ENCODE measurements around the gene ZNFX1.

Gene ZNFX1

GRCh38 chr20:49278818-49279676 lies 1.2 kb upstream of the ZNFX1 start:
- DNase-seq (ENCODE audit: low read depth), result no peak

GRCh38 chr20:49277786-49278035 lies 146 bp downstream of the ZNFX1 start:
- no peak for DNase-seq (ENCODE audit: low read depth)

DNA sequence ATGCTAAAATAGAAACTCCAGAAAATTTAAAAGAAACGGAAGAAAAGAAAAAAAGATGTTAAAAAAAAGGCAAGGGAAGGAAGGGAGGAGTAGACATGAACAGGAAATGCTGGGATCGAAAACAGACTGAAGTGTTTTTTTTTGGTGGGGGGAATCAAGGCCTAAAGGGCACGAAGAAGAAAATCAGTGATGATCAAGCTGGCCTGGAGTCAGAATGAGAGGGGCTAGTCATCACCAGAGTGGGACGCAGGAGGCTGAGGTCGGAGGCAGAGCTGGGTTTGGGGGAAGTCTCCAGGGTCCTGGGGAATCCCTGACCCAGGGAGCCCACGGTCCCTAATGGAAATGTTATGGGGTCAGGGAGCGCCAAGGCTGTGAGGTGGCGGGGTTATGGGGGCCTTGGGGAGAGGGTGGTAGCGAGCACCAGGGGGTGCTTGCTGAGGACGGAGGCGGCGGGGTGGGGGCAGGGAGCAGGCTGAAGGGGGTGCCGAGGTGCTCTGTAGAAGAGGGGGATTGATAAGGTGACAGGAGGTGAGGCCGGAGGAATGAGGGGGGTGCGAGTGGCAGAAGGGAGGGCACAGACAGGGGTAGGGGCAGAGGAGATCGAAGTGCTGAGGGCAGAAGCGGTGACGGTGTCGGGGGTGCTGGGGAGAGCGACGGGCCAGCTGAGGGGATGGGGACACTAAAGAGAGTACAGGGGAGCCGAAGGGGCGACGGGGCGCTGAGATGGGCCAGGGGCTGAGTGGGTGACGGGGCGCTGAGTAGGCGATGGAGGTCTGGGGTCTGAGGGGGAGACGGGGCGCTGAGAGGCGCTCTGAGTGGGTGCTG lies 684 bp downstream of the ZNFX1 start:
- no peak for DNase-seq (ENCODE audit: low read depth)

- DNase-seq (ENCODE audit: low read depth), result peak; percentile 19
Measured at GRCh38 chr20:49276161-49276960, 1.5 kb downstream of the ZNFX1 start.

DNA sequence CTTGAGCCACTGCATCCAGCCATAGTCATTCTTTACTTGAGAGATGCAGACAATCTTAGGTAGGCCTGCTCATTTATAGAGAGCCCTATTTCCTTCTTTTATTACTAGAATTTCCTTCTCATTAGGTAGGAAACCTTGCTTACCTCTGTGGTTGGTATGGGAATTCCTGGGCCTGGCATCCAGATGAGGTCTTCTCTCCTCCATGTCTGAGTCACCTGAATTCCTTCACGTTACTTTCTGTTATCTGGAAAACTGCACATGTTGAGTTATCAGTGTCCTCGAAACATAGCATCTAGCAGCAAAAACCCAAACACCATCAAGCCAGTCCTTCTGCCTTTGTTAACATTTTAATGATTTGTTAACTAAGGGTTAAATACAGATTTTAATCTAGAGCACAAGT lies 2.2 kb downstream of the ZNFX1 start:
- DNase-seq (ENCODE audit: low read depth), result no peak

GRCh38 chr20:49275216-49275615 lies 2.6 kb downstream of the ZNFX1 start:
- DNase-seq (ENCODE audit: low read depth), result no peak

- no peak for DNase-seq (ENCODE audit: low read depth)
Measured at GRCh38 chr20:49273696-49274277, 4.1 kb downstream of the ZNFX1 start.

- no peak for DNase-seq (ENCODE audit: low read depth)
Measured at GRCh38 chr20:49272654-49273053, 5.2 kb downstream of the ZNFX1 start.

GRCh38 chr20:49270736-49271135 lies 7.1 kb downstream of the ZNFX1 start:
- DNase-seq (ENCODE audit: low read depth), result no peak

- DNase-seq (ENCODE audit: low read depth), result no peak
Measured at GRCh38 chr20:49270177-49270576, 7.7 kb downstream of the ZNFX1 start.

- DNase-seq (ENCODE audit: low read depth), result no peak
Measured at GRCh38 chr20:49268600-49269365, 9.1 kb downstream of the ZNFX1 start.

- DNase-seq (ENCODE audit: low read depth), result no peak
Measured at GRCh38 chr20:49267327-49267726, 10.5 kb downstream of the ZNFX1 start.

GRCh38 chr20:49262444-49262843 lies 15.4 kb downstream of the ZNFX1 start:
- DNase-seq (ENCODE audit: low read depth), result no peak

DNA sequence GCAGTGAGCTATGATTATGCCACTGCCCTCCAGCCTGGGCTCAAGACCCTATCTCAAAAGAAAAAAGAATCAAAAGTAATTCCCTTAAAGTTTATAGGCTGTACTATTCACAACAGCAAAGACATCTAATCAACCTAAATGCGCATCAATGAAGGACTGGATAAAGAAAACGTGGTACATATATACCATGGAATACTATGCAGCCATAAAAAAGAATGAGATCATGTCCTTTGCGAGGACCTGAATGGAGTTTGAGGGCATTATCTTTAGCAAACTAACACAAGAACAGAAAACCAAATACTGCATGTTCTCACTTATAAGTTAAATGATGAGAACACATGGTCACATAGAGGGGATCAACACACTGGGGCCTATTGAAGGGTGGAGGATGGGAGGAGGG lies 16.7 kb downstream of the ZNFX1 start:
- DNase-seq (ENCODE audit: low read depth), result no peak

- DNase-seq (ENCODE audit: low read depth), result no peak
Measured at GRCh38 chr20:49260218-49260617, 17.6 kb downstream of the ZNFX1 start.

GRCh38 chr20:49259799-49260198 lies 18.1 kb downstream of the ZNFX1 start:
- DNase-seq (ENCODE audit: low read depth), result no peak

DNA sequence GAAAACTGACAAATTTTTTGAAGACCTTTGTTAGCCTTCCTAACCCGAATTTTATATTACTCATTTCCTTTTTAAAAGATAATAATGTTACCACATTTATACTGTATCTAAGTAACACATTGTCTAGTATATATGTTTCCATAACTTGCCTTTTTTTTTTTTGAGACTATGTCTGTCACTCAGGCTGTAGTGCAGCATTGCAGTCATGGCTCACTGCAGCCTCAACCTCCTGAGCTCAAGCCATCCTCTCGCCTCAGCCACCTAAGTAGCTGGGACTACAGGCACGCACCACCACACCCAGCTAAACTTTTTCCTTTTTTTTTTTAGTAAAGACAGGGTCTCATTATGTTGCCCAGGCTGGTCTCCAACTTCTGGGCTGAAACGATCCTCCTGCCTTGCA lies 18.6 kb downstream of the ZNFX1 start:
- DNase-seq (ENCODE audit: low read depth), result no peak

DNA sequence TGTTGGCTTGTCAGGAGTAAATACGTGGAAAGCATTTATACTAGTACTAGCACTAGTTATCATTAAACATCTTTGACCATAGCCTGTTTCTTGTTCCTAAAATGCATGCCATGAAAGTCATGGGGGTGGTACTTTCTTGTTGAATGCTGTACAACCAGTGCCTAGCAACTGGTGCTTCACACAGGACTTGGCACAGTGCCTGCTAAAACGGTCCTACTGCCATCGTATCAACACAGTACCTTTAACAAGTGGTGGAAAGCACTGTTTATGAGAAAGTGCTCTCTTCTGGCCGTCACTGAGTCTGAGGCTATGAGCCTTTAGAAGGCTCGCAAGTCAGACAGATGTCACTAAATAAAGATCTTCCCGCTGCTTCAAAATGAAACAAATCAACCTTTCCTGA lies 21.6 kb downstream of the ZNFX1 start:
- DNase-seq (ENCODE audit: low read depth), result no peak

GRCh38 chr20:49252556-49253350 lies 25.1 kb downstream of the ZNFX1 start:
- DNase-seq (ENCODE audit: low read depth), result no peak

DNA sequence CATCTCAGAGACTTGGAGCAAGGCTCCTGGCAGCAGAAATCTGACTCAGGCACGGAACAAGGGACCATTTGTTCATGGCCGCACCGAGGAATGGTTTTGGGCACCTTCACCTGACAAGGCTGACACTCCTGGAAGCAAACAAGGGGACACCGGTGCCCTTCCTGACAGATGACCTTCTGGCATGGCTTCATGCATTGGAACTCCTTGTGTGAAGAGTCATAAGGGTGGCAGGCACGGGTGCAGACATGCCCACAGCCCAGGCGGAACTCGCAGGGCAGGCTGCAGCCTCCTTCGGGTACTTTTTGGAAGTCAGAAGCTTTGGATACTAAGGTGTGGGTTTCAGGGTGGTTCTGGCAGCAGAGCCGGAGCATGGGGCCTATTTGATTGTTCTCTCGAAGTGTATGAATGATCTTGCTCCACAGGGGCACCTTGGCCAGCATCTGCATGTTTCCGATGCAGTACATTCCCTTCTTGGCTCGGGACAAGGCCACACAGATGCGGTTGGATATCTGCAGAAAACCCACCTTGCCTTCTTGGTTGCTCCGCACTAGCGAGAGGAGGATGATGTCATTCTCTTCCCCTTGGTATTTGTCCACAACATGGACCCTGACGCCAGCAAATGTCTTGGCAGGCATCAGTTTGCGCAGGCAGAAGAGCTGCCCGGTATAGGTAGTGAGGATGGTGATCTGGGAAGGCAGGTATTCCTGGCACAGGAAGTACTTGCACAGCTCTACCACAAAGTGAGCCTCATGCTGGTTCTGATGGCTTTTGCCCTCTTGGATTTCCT lies 28.8 kb downstream of the ZNFX1 start:
- no peak for DNase-seq (ENCODE audit: low read depth)
